Measurements from ENCODE around the gene ZNF329. TPM values are rescaled to one million over a fixed set of nuclear protein-coding genes. Genes with fewer than 3 reads are reported as not detected.

ZNF329 gene
- total RNA-seq, 1 experiment from 2014 or later: 7.1 TPM

GRCh38 chr19:58123354-58123753, 27.2 kb downstream of the ZNF329 start:
- DNase-seq (ENCODE audit: low read depth): no peak

GRCh38 chr19:58118979-58119733, 31.4 kb downstream of the ZNF329 start:
- no peak for DNase-seq (ENCODE audit: low read depth)

DNA sequence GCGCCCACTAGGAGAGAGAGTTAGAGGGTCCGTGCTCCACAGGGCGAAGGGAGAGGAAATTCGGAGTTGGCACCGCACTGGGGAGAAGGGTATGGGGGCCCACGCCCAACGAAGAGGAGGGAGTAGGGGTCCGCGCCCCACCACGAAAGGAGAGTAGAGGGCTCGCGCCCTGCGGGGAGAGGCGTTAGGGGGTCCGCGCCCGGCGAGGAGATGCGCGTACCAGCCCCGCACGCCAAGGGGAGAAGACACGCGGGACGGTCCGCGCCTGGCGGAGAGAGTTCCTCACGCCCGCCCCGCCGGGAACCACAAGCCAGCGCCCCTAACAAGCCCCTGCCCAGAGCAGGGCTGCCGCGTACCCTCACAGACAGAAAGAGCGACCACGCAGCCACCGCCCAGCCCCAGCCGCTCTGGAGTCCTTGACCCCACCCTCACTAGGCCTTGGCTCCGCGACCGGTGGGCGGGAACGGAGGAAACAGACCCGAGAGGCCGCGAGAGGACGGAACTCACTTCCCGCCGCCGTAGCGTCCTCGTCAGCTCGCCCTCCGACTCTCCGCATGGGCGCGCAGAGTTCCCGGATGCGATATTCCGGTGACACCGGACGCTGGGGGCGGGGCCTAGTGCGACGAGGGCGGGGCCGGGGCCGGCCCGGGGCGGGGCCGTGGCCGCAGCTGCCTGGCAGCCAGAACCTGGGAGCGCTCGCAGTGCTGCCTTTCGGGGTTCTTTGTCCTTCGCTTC, 32.6 kb downstream of the ZNF329 start:
- DNase-seq (ENCODE audit: low read depth): no peak

DNA sequence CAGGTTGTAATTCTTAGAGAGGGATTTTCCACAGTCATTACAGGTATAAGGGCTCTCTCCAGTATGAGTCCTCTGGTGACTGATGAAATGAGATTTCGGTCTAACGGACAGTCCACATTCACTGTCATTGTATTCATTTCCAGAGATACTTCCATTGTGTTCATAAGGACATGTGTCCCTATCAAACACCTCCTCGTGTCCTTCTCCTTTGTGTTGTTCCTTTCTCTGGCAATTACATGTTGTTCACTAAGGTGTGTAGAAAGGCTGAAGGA, 42.1 kb downstream of the ZNF329 start:
- DNase-seq (ENCODE audit: low read depth): no peak

DNA sequence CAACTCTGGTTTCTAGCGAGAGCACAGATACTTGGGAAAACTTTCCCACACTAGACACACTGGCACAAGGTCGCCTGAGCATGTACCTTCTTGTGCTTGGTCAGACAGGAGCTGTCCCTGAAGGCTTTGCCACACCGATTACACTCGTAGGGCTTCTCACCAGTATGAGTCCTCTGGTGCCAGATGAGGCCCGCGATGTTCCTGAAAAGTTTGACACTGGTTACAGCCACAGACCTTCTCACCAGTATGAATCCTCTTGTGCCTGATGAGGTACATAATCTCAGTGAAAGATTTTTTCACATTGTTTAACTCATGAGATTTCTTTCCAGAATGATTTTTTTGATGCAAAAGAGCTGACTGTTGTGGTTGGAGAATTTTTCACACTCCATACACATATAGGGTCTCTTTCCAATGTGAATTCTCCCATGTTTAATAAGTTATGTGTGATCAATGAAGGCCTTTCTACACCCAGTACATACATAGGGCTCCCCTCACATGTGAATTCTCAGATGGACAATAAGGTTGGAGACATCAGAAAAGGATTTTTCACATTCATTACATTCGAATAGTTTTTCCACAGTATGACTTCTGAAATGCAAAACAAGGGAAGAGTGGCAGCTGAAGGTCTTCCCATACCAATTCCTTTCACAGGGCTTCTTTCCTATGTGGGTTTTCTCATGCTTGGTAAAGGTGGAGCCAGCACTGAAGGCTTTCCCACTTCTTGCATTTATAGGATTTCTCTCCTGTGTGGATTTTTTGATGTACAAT, 42.6 kb downstream of the ZNF329 start:
- DNase-seq (ENCODE audit: low read depth): no peak

DNA sequence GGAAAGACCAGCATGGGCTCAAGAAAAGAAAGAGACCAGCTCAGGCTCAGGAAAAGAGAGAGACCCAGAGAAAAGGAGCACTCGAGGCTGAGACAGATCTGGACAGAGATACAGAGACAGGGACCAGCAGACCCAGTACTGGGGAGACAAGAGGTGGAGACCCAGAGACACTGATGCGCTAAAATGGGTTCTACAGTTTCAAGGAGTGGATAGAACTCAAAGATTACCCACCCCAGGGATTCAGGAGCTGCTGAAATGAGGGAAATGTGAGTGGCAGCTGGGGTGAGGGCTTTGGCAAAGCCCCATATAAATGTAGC, 51.9 kb downstream of the ZNF329 start:
- DNase-seq (ENCODE audit: low read depth): no peak

DNA sequence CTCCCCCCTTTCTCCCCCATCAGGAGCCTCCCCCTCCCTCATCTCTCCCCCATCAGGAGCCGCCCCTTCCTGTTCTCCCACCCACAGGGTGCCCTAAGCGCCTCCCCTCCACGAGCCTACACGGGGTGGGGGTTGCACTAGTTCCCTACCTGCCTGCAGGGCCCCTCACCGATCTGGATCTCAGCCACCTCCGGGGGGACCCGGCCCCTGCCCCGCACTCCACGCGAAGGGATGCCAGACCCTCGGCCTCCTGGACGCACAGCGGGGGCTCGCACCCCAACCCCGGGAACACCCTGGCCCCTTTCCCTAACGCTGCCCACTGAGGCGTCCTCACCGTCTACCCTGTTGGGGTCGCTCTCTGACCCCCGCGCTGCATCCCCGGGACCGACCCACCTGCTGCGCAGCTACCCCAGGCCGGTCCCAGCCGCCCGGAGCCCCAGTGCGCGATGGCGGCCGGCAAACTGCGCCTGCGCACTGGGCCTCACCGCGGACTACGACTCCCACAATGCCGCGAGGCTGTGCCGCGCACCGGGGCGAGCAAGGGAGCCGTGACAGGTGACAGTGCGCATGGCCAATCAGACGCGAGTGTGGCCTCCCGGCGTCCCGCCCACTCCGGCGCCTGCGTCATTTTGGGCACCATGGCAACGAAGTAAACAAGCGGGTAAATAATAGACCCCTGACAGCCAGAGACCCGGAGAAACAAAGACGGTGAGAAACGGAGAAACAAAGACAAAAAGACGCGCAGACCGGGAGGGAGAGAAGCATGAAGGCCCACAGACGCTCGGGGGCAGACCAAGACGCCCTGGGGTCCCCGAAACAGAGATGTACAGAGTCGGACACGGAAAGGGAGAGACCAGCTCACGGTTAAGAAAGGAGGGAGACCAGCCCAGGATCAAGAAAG, 52.6 kb downstream of the ZNF329 start, which contains the start of gene ZSCAN18:
Gene ZSCAN18, minus strand, starts transcription at position 451 of the 901 bp plus-strand sequence. CDS start 7,964 bp downstream, outside the sequence.
- DNase-seq (ENCODE audit: low read depth): peak; percentile 19

- no peak for DNase-seq (ENCODE audit: low read depth)
These were observed 53.2 kb downstream of the ZNF329 start for GRCh38 chr19:58097349-58097748.

- no peak for DNase-seq (ENCODE audit: low read depth)
These were observed 53.7 kb downstream of the ZNF329 start for GRCh38 chr19:58096884-58097283.

GRCh38 chr19:58095328-58095727, 55.3 kb downstream of the ZNF329 start:
- DNase-seq (ENCODE audit: low read depth): no peak

DNA sequence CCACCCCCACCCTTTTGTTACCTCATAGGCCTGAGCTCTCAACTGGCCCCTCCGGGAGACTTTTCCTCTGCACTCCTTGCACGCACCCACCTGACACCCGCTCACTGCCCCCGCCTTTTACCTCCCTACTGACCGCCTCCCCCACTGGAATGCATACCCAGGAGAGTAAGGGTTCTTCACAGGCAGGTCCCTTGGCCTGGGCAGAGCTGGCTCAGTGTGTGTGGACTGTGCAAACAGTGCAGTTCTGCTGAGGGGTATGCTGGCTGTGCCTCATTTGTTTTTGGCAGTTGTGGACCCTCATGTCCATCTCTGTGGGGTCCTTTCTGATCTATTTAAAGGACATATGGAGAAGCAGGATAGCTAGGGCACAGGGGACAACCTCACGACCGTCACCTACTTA, 57.5 kb downstream of the ZNF329 start:
- no peak for DNase-seq (ENCODE audit: low read depth)

DNA sequence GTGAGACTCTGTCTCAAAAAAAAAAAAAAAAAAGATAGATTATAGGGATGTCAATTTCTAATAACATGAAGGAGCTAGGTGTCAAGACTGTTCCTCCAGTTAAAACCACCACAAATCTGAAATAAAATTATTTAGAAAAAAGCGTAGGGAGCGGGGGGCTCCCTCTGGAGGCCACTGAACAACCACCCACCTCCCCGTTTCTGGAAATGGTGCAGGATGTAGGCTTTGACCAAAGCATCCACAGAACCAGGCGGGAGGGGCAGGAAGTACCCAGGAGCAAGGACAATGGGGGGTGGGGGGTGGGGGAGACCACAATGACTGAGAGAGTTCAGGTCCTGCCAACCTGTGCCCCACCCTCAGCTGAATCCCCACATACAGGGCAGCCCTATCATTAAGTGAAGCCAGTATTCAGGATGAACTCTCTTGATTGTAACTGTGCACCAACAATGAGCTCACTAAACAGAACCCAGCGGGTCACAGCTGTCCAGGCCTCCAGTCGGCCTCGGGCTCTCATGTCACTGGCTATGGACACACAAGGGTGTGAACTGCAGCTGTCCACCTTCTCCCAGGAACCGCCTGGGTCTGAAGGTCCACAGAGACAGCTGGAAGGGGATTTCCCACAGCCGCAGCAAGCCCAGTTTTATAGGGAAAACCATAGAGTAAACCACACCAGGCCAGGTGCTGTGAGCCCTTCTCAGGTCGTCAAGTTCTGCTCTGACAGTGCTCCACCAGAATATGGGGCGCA, 59.2 kb downstream of the ZNF329 start:
- DNase-seq (ENCODE audit: low read depth): no peak

- DNase-seq (ENCODE audit: low read depth): no peak
These were observed 60.7 kb downstream of the ZNF329 start for GRCh38 chr19:58089846-58090245.

GRCh38 chr19:58088521-58089052, 62.0 kb downstream of the ZNF329 start:
- no peak for DNase-seq (ENCODE audit: low read depth)

GRCh38 chr19:58086825-58087710, 63.5 kb downstream of the ZNF329 start:
- no peak for DNase-seq (ENCODE audit: low read depth)

DNA sequence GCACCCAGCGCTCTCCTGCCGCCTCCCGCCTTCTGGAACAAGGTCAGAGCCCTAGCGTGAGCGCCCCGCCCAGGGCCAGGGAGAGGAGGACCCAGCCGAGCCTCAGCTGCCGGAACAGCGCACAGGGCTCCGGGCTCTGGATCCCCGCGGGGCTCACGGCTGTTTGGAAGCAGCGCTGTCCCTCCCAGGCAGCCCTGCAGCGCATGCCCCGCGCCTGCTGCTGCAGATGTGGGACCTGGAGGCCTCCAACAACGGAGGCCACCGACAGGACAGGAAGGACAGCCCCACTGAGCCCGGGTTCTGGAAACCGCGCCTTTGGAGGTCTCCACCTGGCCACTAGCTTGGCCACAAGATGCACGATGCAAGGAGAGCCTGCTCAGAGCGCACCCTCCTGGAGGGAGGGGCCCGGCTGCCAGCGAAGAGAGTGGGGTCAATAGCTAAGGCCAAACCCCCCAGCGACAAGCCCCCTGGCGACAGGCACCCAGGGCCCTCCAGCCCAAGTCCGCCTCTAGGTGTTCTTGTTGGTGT, 65.2 kb downstream of the ZNF329 start:
- no peak for DNase-seq (ENCODE audit: low read depth)

DNA sequence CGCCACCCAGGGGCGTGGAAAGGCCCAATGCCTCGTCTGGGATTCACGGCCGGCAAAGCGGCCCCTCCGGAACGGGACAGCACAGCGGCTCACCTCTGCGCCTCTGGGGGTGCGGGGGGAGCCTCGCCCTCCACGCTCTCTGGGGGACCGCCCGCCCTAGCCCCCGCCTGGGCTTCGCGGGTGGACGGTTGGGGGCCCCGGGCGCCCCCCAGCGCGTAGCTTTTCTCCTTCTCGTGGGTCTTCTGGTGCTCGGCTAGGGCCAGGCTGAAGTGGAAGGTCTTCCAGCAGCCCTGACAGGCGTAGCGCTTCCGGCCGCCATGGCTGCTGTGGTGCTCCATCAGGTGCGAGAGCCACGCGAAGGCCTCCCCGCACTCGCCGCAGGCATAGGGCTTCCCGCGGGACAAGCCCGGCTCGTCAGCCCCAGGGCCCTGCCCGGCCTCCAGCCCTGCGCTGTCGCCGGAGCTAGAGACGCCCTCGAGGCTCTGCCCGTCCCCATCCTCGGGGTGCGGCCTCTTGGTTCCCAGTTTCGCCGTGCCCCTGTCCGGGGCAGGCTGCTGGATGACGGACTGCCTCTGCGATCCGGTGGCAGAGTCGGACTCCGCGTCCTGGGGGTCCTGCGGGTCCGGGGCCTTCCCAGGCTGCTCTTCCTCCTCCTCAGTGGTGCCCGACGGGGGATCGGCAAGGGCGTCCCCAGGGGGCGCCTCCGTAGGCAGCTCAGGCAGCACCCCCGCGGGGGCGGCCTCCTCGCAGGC, 65.8 kb downstream of the ZNF329 start:
- DNase-seq (ENCODE audit: low read depth): no peak

DNA sequence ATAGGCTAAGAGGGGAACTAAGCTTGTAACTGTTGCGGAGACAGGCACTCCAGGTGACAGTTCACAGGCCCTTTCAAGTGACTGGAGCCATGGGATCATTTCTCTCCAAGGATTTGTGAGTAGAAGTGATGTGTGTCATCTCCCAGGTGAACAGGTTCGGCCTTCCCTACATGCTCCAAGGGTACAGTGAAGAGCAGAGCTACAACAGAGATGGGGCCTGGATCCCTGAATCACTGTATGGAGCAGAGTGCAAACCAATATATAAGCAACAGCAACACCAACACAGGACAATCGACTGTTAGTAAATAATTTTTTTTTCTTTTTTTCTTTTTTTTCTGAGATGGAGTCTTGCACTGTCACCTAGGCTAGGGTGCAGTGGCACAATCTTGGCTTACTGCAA, 67.6 kb downstream of the ZNF329 start:
- no peak for DNase-seq (ENCODE audit: low read depth)

Data from HT1080 (cell line).